Measurements from ENCODE around the gene ERVK3-1. TPM values are rescaled to one million over a fixed set of nuclear protein-coding genes. Genes with fewer than 3 reads are reported as not detected.
"Not testable (repeated sequence)": the region's sequence is repeated elsewhere in the genome, so short reads cannot be mapped to it uniquely, and the experiment has no call there.

ERVK3-1 gene
- total RNA-seq, 1 donor from 2014 or later = 13.2 TPM

DNA sequence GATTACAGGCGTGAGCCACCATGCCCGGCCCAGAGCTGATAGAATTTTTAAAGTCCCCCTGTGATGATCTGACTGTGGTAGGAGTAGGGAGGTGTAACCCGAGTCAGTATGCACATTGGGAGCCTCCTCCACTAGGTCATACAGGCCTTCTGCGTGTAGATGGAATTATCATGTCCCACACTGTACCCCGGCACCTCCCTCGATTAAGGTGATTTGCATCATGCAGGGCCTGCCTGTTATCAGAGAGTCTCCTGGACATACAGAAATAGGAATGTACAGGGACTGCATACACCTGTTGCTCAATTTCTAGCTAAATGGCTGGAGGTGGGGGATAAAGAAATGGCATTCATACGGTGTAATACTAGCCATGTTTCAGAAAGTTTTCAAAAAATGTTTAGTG, 922 bp upstream of the ERVK3-1 start:
- no peak for DNase-seq (ENCODE audit: low read depth, low spot score)

GRCh38 chr19:58304748-58305064, 471 bp upstream of the ERVK3-1 start:
- DNase-seq (ENCODE audit: low read depth, low spot score) = no peak

GRCh38 chr19:58305932-58306323, 751 bp downstream of the ERVK3-1 start:
- DNase-seq (ENCODE audit: low read depth, low spot score) = no peak

GRCh38 chr19:58307736-58308135, 2.6 kb downstream of the ERVK3-1 start:
- no peak for DNase-seq (ENCODE audit: low read depth, low spot score)

- not testable (repeated sequence) for DNase-seq (ENCODE audit: low read depth, low spot score)
Observed at GRCh38 chr19:58310685-58311084, 5.5 kb downstream of the ERVK3-1 start.

- DNase-seq (ENCODE audit: low read depth, low spot score) = no peak
Observed at GRCh38 chr19:58311345-58311865, 6.2 kb downstream of the ERVK3-1 start.

- DNase-seq (ENCODE audit: low read depth, low spot score) = no peak
Observed at GRCh38 chr19:58315580-58315979, 10.4 kb downstream of the ERVK3-1 start.

- DNase-seq (ENCODE audit: low read depth, low spot score) = no peak
Observed at GRCh38 chr19:58317476-58318072, 12.4 kb downstream of the ERVK3-1 start.

GRCh38 chr19:58318297-58318696, 13.1 kb downstream of the ERVK3-1 start:
- no peak for DNase-seq (ENCODE audit: low read depth, low spot score)

DNA sequence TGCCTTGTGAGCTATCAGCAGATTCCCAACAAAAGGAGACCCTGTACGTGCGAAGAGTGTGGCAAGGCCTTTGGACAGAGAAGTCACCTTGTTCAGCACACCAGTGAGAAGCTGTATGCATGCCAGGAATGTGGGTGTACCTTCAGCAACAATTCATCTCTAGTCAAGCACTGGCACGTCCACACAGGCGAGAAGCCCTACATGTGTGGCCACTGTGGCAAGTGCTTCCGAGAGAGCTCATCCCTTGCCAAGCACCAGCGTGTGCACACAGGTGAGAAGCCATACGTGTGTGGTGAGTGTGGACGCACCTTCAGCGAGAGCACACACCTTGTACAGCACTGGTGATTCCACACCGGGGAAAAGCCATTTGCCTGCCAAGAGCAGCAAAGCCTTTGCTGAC, 14.1 kb downstream of the ERVK3-1 start:
- no peak for DNase-seq (ENCODE audit: low read depth, low spot score)

DNA sequence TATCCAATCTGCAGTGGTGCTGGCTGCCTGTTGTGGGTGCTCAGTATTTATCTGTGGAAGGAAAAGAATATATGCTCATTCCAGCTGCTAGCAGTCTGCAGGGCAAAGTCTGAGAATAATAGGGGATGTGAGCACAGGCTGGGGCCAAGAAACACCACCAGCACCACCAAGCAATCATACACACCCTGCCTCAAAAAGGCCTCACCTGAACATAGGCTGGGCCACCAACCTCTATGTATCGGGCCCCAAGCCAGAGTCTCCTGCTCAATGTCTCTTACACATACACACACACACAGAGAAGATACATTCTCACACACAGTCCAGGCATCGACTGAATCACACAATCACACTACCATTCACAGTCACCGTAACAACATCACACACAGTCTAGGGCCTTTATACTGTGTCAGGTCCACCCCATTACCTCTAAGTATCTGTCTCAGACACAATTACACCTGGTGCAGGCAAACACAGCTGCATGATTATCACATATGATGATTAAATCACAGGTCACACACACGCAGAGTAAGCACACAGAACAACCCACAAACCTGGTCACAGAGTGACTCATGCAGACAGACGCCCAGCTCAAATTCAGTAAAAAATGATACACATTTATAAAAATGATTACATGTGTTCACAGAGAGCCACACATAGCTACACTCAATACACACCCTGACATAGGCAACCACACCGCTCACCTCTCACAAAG, 20.3 kb downstream of the ERVK3-1 start:
- DNase-seq (ENCODE audit: low read depth, low spot score) = no peak

DNA sequence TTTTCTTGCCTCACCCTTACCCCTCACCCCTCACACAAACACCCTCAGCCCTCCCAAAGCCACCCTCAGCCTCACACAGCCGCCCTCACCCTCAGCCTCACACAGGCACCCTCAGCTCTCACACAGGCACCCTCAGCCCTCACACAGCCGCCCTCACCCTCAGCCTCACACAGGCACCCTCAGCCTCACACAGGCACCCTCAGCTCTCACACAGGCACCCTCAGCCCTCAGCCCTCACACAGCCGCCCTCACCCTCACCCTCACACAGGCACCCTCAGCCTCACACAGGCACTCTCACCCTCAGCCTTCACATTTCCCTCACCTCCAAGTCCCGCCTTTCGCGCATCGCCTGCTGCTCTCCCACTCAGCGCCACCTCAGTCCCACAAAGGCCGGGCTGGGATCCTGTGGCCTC, 21.3 kb downstream of the ERVK3-1 start:
- no peak for DNase-seq (ENCODE audit: low read depth, low spot score)

- DNase-seq (ENCODE audit: low read depth, low spot score) = peak; percentile 88
Observed at GRCh38 chr19:58326914-58327726, 21.9 kb downstream of the ERVK3-1 start, which contains the start of gene ZSCAN22. TSS of gene ZSCAN22 (plus strand) at chr19:58326994. CDS start at chr19:58334803, 7,809 bp downstream.

DNA sequence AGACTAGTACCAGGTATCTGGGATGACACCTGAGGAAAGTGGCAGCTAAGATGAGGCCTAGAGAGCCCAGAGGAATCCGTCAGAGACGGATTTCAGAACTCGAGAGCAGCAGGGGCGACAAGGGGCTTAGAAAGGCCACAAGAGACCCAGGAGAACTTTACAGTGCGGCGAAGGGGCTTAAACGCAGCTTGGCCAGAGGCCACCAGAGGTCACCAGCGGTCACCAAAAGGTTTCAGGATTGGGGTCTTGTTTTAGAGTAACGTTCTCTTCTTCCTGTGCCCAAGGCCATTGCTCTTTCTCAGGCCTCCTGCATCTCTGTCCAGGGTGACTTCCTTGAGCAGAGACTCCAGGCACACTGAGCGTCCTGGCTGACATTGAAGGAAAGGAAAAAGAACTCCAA, 23.8 kb downstream of the ERVK3-1 start:
- DNase-seq (ENCODE audit: low read depth, low spot score) = no peak

GRCh38 chr19:58330458-58330857, 25.3 kb downstream of the ERVK3-1 start:
- DNase-seq (ENCODE audit: low read depth, low spot score) = no peak

DNA sequence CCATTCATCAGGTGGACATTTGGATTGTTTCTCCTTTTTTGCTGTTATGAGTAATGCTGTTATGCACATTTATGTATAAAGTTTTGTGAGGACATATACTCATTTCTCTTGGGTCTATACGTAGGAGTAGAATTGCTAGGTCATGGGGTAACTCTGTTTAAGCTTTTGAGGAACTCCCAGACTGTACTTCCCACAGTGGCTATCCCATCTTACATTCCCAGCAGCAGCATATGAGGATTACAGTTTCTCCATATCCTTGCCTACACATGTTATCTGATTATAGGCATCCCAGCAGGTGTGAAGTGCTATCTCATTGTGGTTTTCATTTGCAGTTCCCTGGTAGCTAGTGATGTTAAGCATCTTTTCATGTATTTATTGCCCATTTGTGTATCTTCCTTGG, 27.5 kb downstream of the ERVK3-1 start:
- DNase-seq (ENCODE audit: low read depth, low spot score) = no peak

DNA sequence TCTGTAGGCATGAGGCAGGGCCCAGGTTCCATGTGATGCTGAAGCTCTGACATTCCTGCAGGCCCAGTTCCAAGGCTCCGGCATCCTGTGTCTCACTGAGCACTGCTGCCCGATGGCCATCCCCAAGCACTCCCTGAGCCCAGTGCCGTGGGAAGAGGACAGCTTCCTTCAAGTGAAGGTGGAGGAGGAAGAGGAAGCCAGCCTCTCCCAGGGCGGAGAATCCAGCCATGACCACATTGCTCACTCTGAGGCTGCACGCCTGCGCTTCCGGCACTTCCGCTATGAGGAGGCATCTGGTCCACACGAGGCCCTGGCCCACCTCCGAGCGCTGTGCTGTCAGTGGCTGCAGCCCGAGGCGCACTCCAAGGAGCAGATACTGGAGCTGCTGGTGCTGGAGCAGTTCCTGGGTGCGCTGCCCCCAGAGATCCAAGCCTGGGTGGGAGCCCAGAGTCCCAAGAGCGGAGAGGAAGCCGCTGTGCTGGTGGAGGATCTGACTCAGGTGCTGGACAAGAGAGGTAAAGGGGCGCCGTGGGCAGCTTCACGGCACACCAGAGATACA, 29.6 kb downstream of the ERVK3-1 start:
- no peak for DNase-seq (ENCODE audit: low read depth, low spot score)

GRCh38 chr19:58335630-58336029, 30.5 kb downstream of the ERVK3-1 start:
- no peak for DNase-seq (ENCODE audit: low read depth, low spot score)

DNA sequence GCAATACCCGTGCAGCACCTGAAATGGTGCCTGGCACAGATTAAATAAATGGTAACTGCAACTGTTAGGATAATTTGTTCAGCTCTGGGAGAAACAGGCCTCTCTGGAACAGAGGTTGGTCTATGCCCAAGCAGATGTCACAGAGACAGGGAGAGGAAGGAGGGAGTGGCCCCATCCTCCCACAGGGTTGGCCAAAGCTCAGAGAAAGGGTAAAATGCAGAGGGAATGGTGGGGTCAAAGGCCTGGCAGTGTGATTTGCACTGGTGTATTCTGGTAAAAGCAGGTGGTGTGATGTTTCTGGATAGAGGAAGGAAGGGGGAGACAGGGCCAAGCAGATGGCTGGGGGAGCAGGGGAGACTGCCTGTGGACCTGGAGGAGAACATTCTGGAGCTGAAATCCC, 31.0 kb downstream of the ERVK3-1 start:
- no peak for DNase-seq (ENCODE audit: low read depth, low spot score)

- DNase-seq (ENCODE audit: low read depth, low spot score) = no peak
Observed at GRCh38 chr19:58336820-58337219, 31.6 kb downstream of the ERVK3-1 start.

GRCh38 chr19:58338336-58338735, 33.2 kb downstream of the ERVK3-1 start:
- no peak for DNase-seq (ENCODE audit: low read depth, low spot score)

All from pulmonary artery endothelial cell (primary cell).